HG02623 (cell line): ENCODE results near the gene BRICD5.

Source experiments
- ATAC-seq: cut with Tn5 transposase; IDR thresholded peaks from one replicate; pipeline ENCODE4 v1.9.1; 2021; ENCODE audit warnings: moderate library complexity; ENCODE audit not compliant: unreplicated experiment

BRICD5 gene

GRCh38 chr16:2183671-2184070 is 27.0 kb downstream of the BRICD5 start:
- no peak for ATAC-seq

- ATAC-seq, result no peak
These were observed 28.7 kb downstream of the BRICD5 start for GRCh38 chr16:2181952-2182351.

- ATAC-seq, result no peak
These were observed 29.4 kb downstream of the BRICD5 start for GRCh38 chr16:2180962-2181923.

GRCh38 chr16:2180461-2180860 is 30.2 kb downstream of the BRICD5 start:
- ATAC-seq, result no peak

GRCh38 chr16:2179576-2179975 is 31.1 kb downstream of the BRICD5 start:
- ATAC-seq, result no peak

- ATAC-seq, result no peak
These were observed 31.6 kb downstream of the BRICD5 start for GRCh38 chr16:2179107-2179501.

- no peak for ATAC-seq
These were observed 32.1 kb downstream of the BRICD5 start for GRCh38 chr16:2178321-2179106.

GRCh38 chr16:2177561-2177960 is 33.1 kb downstream of the BRICD5 start:
- ATAC-seq, result no peak

GRCh38 chr16:2177101-2177500 is 33.6 kb downstream of the BRICD5 start:
- no peak for ATAC-seq

GRCh38 chr16:2176047-2176446 is 34.6 kb downstream of the BRICD5 start:
- ATAC-seq, result no peak

- no peak for ATAC-seq
These were observed 35.2 kb downstream of the BRICD5 start for GRCh38 chr16:2175454-2175853.

GRCh38 chr16:2174396-2175131 is 36.1 kb downstream of the BRICD5 start:
- no peak for ATAC-seq

- no peak for ATAC-seq
These were observed 36.7 kb downstream of the BRICD5 start for GRCh38 chr16:2173916-2174315.

GRCh38 chr16:2173366-2173765 is 37.3 kb downstream of the BRICD5 start:
- no peak for ATAC-seq

GRCh38 chr16:2172688-2173335 is 37.9 kb downstream of the BRICD5 start:
- ATAC-seq, result no peak

GRCh38 chr16:2171601-2172178 is 39.0 kb downstream of the BRICD5 start:
- ATAC-seq, result no peak

GRCh38 chr16:2170587-2171435 is 39.9 kb downstream of the BRICD5 start:
- ATAC-seq, result no peak

GRCh38 chr16:2170080-2170479 is 40.6 kb downstream of the BRICD5 start:
- no peak for ATAC-seq

GRCh38 chr16:2167068-2167638 is 43.5 kb downstream of the BRICD5 start:
- ATAC-seq, result no peak
